Stimulated activated CD4-positive, alpha-beta T cell treated with anti-CD3 and anti-CD28 coated beads, TNF-alpha, amount 100 ng/mL, for 1 hour (primary cell): Measurements from ENCODE around the gene UTP25.
"Not testable (repeated sequence)": the region's sequence is repeated elsewhere in the genome, so short reads cannot be mapped to it uniquely, and the experiment has no call there.

Experiments
- DNase-seq, 3 donors: peaks; one replicate each; pipeline ENCODE4 v3.0.0-alpha.2; 2020; ENCODE audit warnings: low read depth in 3 of 3, low spot score in 1 of 3

Gene UTP25

GRCh38 chr1:209871430-209871829 is 43.7 kb downstream of the UTP25 start:
- no peak for DNase-seq

- no peak for DNase-seq
These were observed 45.5 kb downstream of the UTP25 start for GRCh38 chr1:209873067-209873799.

- no peak for DNase-seq
These were observed 47.7 kb downstream of the UTP25 start for GRCh38 chr1:209875515-209875914.

- DNase-seq = no peak
These were observed 48.5 kb downstream of the UTP25 start for GRCh38 chr1:209876078-209876800.

GRCh38 chr1:209877087-209877764 is 49.5 kb downstream of the UTP25 start:
- DNase-seq = no peak

- DNase-seq = no peak
These were observed 51.2 kb downstream of the UTP25 start for GRCh38 chr1:209878964-209879363.

- no peak for DNase-seq
These were observed 51.8 kb downstream of the UTP25 start for GRCh38 chr1:209879539-209879938.

GRCh38 chr1:209880031-209880430 is 52.3 kb downstream of the UTP25 start:
- no peak for DNase-seq

- DNase-seq = no peak
These were observed 53.8 kb downstream of the UTP25 start for GRCh38 chr1:209881619-209882018.

GRCh38 chr1:209882286-209882685 is 54.5 kb downstream of the UTP25 start:
- DNase-seq = no peak

- no peak for DNase-seq
These were observed 55.2 kb downstream of the UTP25 start for GRCh38 chr1:209882942-209883340.

- no peak for DNase-seq
These were observed 55.7 kb downstream of the UTP25 start for GRCh38 chr1:209883341-209883971.

GRCh38 chr1:209884249-209884648 is 56.5 kb downstream of the UTP25 start:
- no peak for DNase-seq

GRCh38 chr1:209884665-209885117 is 56.9 kb downstream of the UTP25 start:
- DNase-seq = peak in 1 of 3 donors; percentile 8

GRCh38 chr1:209885403-209886218 is 57.8 kb downstream of the UTP25 start:
- no peak for DNase-seq

- no peak for DNase-seq
These were observed 58.4 kb downstream of the UTP25 start for GRCh38 chr1:209886219-209886536.

GRCh38 chr1:209888291-209889076 is 60.7 kb downstream of the UTP25 start:
- DNase-seq = not testable (repeated sequence)

- DNase-seq = no peak
These were observed 61.3 kb downstream of the UTP25 start for GRCh38 chr1:209889077-209889418.

- no peak for DNase-seq
These were observed 63.0 kb downstream of the UTP25 start for GRCh38 chr1:209890641-209891330.

GRCh38 chr1:209893751-209894150 is 66.0 kb downstream of the UTP25 start:
- DNase-seq = no peak
